GM19438 (cell line): ENCODE data around the gene MUC12.
"Not testable (repeated sequence)": the region's sequence is repeated elsewhere in the genome, so short reads cannot be mapped to it uniquely, and the experiment has no call there.

Experiments used
- ATAC-seq: cut with Tn5 transposase; IDR thresholded peaks from one replicate; pipeline ENCODE4 v1.9.1; 2021; ENCODE audit warnings: low read depth; ENCODE audit not compliant: unreplicated experiment

MUC12 gene

GRCh38 chr7:100959894-100960293, 9.5 kb upstream of the MUC12 start:
- ATAC-seq = no peak

DNA sequence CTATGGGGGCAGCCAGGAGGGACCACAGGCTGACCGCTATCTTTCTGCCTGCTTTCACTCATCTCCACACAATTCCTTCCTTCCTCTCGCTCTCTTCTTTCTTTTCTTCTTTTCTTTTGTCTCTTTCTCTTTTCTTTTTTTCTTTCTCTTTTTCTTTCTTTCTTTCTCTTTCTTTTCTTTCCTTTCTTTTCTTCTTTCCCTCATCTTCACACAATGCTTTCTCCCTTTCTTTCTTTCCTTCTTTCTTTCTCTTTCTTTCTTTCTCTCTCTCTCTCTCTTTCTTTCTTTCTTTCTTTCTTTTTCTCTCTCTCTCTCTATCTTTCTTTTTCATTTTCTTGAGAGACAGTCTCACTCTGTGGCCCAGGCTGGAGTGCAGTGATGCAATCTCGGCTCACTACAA, 6.8 kb upstream of the MUC12 start:
- no peak for ATAC-seq

GRCh38 chr7:100963386-100963785, 6.0 kb upstream of the MUC12 start:
- ATAC-seq = no peak

DNA sequence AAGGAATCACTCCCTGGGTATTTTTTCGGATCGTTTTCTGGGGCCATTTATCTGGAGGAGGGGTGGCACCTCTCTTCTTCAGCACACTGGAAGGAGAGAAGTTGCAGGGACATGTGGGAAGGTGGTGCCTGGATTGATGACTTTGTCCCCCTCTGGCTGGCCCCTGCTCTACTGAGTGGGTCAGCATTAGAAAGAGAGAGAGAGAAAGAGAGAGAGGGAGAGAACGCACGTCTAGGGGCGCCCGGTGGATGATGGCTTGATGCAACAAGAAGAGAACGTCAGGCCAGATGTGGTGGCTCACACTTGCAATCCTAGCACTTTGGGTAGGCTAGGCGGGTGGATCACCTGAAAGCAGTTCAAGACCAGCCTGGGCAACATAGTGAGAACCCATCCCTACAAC, 5.5 kb upstream of the MUC12 start:
- ATAC-seq = no peak

GRCh38 chr7:100964630-100965029, 4.7 kb upstream of the MUC12 start:
- no peak for ATAC-seq

DNA sequence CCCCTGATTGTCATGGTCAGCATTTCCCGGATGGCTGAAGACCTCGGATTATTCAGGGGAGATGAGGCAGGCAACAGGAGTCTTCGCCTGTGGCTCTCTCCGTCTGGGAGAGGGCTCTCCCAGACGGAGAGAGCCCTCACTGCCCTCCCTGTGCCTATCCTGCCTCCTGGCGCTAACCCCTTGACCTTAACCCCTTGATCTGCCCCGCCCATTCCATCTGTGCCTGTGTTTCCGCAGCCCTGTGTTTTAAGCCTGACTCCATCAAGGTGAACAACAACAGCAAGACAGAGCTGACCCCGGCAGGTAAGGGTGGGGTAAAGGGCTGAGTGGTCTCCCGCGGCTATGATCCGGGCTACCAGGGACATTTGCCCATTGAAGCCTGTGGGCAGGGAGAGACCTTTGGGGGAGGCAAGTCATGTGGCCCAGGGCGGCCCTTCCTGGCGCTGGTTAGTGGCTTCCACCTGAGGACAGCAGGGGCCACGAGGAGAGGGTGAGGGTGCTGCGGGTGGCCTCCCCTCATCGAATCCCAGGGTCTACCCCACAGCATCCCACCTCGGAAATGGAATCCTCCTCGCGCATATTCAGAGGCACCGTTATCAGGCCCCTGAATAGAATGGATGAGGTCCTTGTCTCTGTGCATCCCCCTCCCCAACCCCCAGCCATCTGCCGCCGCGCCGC, 4.2 kb upstream of the MUC12 start:
- no peak for ATAC-seq

- ATAC-seq = no peak
Measured at GRCh38 chr7:100965723-100966541, 3.4 kb upstream of the MUC12 start.

DNA sequence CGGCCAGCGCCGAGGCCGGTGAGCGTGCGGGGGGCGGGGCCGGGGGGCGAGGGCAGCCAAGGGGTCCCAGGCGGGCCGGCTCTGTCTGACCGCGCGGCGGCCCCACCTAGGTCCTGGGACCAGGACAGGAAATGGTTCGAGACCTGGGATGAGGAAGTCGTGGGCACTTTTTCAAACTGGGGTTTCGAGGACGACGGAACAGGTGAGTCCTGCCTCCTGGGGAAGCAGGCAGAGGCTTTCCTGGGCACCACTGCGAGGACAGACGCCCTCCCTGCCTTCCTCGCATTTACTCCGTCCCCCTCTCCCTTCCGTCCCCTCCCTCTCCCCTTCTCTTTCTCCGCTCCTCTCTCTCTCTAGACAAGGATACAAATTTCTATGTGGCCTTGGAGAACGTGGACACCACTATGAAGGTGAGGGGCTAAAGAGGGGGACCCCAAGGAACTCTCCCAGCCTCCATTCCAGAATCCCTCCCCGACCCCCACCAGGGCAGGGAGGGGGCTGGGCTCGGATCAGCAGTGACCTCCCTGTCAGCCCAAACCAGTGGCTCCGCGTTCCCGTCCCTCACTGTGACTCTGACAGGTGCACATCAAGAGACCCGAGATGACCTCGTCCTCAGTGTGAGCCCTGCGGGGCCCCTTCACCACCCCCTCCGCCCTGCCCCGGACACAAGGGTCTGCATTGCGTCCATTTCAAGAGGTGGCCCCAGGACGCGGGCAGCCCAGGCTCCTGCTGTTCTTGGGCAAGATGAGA, 2.6 kb upstream of the MUC12 start:
- ATAC-seq = no peak

GRCh38 chr7:100967292-100967863, 2.0 kb upstream of the MUC12 start:
- no peak for ATAC-seq

GRCh38 chr7:100968031-100968430, 1.3 kb upstream of the MUC12 start:
- no peak for ATAC-seq

- no peak for ATAC-seq
Measured at GRCh38 chr7:100968650-100969049, 715 bp upstream of the MUC12 start.

DNA sequence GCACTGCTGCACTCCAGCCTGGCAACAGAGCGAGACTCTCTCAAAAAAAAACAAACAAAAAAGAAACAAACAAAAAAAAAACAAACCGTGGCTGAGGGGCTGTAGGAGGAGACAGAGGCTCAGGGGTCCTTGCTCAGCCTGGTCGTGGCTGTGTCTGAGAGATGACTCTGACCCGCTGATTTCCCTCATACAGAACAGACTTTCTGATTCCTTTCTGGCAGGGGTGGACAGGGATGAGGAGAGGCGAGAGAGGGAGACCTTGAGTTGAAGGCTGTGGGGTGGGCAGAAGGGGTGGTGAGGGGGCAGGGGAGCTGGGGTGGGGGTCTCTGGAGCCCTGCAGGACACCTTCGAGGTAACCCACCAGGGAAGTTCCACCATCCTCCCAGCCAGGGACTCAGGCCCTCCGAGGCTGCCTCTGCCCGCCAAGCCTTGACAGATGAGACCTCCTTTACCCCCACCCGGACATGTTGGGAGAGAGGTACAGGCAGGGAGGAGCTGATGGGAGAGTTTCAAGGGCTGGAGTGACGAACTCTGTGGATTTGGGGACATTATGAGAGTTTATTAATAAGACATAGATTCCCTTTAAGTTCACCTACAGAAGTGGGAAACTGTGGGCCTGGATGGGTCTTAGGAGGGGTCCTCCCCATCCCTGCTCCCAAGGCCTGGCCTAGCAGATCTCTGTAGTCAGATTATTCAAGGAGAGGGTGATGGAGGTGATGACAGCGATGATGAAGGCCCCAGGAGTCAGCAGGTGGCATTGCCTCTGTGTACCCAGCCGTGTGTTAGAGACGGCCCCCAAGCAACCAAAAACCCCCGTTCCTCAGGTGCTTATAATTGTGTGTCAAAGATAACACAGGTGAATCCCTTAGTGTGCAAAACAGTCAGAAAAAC, 2.0 kb downstream of the MUC12 start:
- ATAC-seq = no peak

GRCh38 chr7:100972002-100972347, 2.6 kb downstream of the MUC12 start:
- ATAC-seq = no peak

GRCh38 chr7:100974021-100974420, 4.7 kb downstream of the MUC12 start:
- no peak for ATAC-seq

- no peak for ATAC-seq
Measured at GRCh38 chr7:100975371-100975821, 6.0 kb downstream of the MUC12 start.

DNA sequence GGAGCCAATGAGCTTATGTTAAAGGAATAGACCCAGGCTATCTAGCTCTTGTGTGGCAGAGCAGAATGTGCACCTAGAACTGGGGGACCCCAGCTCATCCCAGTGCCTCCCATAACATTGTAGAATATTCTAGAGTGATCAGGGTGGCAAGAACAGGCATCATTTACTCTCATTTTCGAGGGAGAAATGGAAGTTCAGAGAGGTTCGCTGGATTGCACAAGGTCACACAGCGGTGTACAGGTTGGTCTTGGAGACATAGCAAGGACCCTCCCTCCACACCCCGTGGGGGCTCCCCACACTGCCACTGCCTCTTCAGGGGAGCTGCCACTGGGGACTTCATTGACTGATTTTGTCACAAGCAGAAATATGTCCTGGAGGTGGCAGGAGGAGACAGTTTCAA, 8.9 kb downstream of the MUC12 start:
- ATAC-seq = no peak

DNA sequence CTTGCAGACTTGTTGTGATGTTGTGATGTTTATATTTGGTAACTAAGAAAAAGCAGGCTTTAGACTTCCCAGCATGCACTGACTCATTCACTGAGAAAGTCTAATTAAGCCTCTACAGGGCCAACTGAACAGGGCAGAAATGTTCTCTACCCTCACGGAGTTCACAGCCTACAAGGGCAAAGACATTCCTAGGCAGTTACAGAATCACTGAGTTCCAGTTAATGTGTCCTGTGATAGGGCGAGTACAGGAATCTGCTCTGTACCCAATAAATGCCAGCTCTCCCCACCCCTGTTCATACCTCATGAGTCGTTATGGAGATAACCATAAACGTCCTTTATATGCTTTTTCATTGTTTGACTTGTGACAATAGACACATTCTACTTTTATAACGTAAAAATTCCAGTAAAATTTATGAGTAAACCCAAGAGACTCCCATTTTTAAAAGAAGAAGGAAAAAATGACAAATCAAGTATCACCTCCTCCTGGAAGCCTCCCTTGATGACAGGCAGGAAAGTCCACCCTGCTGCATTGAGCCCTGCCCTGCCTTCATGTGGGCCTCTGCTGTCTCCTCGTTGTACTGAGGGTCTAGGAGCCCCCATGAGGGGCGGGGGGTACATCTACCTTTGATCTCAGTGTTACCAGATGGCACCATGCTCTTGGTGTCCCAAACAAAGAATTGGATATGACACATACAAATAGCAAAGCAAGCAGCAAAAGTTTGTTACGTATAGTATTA, 14.3 kb downstream of the MUC12 start:
- no peak for ATAC-seq

DNA sequence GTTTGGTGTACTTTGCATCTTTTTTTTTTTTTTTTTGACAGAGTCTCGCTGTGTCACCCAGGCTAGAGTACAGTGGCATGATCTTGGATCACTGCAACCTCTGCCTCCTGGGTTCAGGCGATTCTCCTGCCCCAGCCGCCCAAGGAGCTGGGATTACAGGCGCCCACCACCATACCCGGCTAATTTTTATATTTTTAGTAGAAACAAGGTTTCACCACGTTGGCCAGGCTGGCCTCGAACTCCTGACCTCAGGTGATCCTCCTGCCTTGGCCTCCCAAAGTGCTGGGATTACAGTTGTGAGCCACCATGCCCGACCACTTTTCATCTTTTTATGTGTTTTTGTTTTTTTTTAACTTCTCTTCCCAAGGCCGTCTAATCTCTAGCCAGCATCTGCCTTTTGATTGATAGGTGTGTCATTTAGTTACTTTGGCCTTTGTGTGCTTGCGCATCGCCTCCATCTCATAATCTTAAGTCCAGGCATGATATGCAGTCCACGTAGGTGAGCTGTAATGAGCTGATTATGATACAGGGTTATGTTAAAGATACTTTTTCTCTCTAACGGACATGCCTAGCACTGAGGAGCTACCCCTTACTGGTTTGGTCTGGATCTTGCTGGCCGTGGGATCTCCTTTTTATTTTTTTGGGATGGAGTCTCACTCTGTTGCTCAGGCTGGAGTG, 15.0 kb downstream of the MUC12 start:
- ATAC-seq = not testable (repeated sequence)
